ENCODE measurements around the gene ZSCAN25. TPM values are rescaled to one million over a fixed set of nuclear protein-coding genes. Genes with fewer than 3 reads are reported as not detected.

The ZSCAN25 gene
- polyA plus RNA-seq, 1 donor from 2014 or later: 12.2 TPM

- H3K27ac ChIP-seq (ENCODE audit: low read length): no peak overlapping the region
- H3K4me3 ChIP-seq (ENCODE audit: low read length): peak overlapping the region; percentile 99
- no peaks in the 10 kb centered on the region for H4K20me1 ChIP-seq (ENCODE audit: insufficient read depth)
- no peaks in the 10 kb centered on the region for H3F3A ChIP-seq (ENCODE audit: insufficient read depth, low read length, poor library complexity, severe bottlenecking)
- H3K9me2 ChIP-seq (ENCODE audit: insufficient read depth, low read length): no peaks in the 10 kb centered on the region
- no peaks in the 10 kb centered on the region for H3K9me3 ChIP-seq (ENCODE audit: low read length)
- no peaks in the 10 kb centered on the region for H3K27me3 ChIP-seq (ENCODE audit: insufficient read depth, low read depth, low read length)
- TF ChIP-seq MXI1 (conservative IDR thresholded peaks at IDR 0.05; ENCODE audit: poor library complexity, severe bottlenecking) (no peak), EP300 (conservative IDR thresholded peaks at IDR 0.05; ENCODE audit: poor library complexity, severe bottlenecking) (no peak), RAD21 (conservative IDR thresholded peaks at IDR 0.05) (no peak), POLR2AphosphoS5 (IDR thresholded peaks at IDR 0.05) (no peak), SMC3 (conservative IDR thresholded peaks at IDR 0.05; ENCODE audit: poor library complexity) (no peak), EZH2 (IDR thresholded peaks at IDR 0.05; ENCODE audit: borderline replicate concordance, insufficient read depth, low read length, poor library complexity, severe bottlenecking) (no peak)
- TF ChIP-seq, protein P1, sequence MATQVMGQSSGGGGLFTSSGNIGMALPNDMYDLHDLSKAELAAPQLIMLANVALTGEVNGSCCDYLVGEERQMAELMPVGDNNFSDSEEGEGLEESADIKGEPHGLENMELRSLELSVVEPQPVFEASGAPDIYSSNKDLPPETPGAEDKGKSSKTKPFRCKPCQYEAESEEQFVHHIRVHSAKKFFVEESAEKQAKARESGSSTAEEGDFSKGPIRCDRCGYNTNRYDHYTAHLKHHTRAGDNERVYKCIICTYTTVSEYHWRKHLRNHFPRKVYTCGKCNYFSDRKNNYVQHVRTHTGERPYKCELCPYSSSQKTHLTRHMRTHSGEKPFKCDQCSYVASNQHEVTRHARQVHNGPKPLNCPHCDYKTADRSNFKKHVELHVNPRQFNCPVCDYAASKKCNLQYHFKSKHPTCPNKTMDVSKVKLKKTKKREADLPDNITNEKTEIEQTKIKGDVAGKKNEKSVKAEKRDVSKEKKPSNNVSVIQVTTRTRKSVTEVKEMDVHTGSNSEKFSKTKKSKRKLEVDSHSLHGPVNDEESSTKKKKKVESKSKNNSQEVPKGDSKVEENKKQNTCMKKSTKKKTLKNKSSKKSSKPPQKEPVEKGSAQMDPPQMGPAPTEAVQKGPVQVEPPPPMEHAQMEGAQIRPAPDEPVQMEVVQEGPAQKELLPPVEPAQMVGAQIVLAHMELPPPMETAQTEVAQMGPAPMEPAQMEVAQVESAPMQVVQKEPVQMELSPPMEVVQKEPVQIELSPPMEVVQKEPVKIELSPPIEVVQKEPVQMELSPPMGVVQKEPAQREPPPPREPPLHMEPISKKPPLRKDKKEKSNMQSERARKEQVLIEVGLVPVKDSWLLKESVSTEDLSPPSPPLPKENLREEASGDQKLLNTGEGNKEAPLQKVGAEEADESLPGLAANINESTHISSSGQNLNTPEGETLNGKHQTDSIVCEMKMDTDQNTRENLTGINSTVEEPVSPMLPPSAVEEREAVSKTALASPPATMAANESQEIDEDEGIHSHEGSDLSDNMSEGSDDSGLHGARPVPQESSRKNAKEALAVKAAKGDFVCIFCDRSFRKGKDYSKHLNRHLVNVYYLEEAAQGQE (IDR thresholded peaks at IDR 0.05; ENCODE audit: borderline replicate concordance): no peak
- TF ChIP-seq, protein P2, sequence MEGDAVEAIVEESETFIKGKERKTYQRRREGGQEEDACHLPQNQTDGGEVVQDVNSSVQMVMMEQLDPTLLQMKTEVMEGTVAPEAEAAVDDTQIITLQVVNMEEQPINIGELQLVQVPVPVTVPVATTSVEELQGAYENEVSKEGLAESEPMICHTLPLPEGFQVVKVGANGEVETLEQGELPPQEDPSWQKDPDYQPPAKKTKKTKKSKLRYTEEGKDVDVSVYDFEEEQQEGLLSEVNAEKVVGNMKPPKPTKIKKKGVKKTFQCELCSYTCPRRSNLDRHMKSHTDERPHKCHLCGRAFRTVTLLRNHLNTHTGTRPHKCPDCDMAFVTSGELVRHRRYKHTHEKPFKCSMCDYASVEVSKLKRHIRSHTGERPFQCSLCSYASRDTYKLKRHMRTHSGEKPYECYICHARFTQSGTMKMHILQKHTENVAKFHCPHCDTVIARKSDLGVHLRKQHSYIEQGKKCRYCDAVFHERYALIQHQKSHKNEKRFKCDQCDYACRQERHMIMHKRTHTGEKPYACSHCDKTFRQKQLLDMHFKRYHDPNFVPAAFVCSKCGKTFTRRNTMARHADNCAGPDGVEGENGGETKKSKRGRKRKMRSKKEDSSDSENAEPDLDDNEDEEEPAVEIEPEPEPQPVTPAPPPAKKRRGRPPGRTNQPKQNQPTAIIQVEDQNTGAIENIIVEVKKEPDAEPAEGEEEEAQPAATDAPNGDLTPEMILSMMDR (IDR thresholded peaks at IDR 0.05; ENCODE audit: poor library complexity, severe bottlenecking): no peak
- peaks cover 6% of the 10 kb centered on the region for H3K36me3 ChIP-seq (ENCODE audit: insufficient read depth, low read length)
- H2AFZ ChIP-seq (ENCODE audit: low read depth, low read length): no peak overlapping the region
- no peak overlapping the region for H3K9ac ChIP-seq (ENCODE audit: low read length)
- peaks cover 16% of the 10 kb centered on the region for H3K79me2 ChIP-seq (replicated peaks; ENCODE audit: insufficient read depth, low read length)
- H3K4me2 ChIP-seq (ENCODE audit: low read length): no peak overlapping the region
Observed at GRCh38 chr7:99618726-99619125, 2.0 kb downstream of the ZSCAN25 start.

DNA sequence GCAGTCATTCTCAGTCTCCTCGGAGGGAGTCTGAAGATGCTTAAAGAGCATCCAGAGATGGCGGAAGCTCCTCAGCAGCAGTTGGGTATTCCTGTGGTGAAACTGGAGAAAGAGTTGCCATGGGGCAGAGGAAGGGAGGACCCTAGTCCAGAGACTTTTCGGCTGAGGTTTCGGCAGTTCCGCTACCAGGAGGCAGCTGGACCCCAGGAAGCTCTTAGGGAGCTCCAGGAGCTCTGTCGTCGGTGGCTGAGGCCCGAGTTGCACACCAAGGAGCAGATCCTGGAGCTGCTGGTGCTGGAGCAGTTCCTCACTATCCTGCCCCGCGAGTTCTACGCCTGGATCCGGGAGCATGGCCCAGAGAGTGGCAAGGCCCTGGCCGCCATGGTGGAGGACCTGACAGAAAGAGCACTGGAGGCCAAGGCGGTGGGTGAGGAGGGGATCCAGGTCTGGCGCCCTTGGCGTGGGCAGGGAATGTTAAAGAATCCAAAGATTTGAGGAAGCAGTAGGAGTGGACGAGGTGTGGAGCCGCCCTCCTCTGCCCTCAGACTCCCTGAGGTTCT, 2.9 kb downstream of the ZSCAN25 start:
- no peak overlapping the region for H2AFZ ChIP-seq (ENCODE audit: low read depth, low read length)
- H4K20me1 ChIP-seq (ENCODE audit: insufficient read depth): no peaks in the 10 kb centered on the region
- no peak overlapping the region for H3K27ac ChIP-seq (ENCODE audit: low read length)
- no peak overlapping the region for H3K4me3 ChIP-seq (ENCODE audit: low read length)
- no peaks in the 10 kb centered on the region for H3K27me3 ChIP-seq (ENCODE audit: insufficient read depth, low read depth, low read length)
- H3K79me2 ChIP-seq (replicated peaks; ENCODE audit: insufficient read depth, low read length): peaks cover 16% of the 10 kb centered on the region
- TF ChIP-seq, protein P2 (IDR thresholded peaks at IDR 0.05; ENCODE audit: poor library complexity, severe bottlenecking): no peak
- TF ChIP-seq TAF1 (IDR thresholded peaks at IDR 0.05; ENCODE audit: low read depth) (no peak), POLR2AphosphoS5 (IDR thresholded peaks at IDR 0.05) (no peak)
- H3K9me2 ChIP-seq (ENCODE audit: insufficient read depth, low read length): no peaks in the 10 kb centered on the region
- peaks cover 6% of the 10 kb centered on the region for H3K36me3 ChIP-seq (ENCODE audit: insufficient read depth, low read length)
- no peak overlapping the region for H3K4me2 ChIP-seq (ENCODE audit: low read length)
- H3K9me3 ChIP-seq (ENCODE audit: low read length): no peaks in the 10 kb centered on the region
- H3K9ac ChIP-seq (ENCODE audit: low read length): no peak overlapping the region
- H3F3A ChIP-seq (ENCODE audit: insufficient read depth, low read length, poor library complexity, severe bottlenecking): no peaks in the 10 kb centered on the region

All from neural cell (in vitro differentiated cells).